ENCODE data around the gene GGNBP2.
"Not testable (repeated sequence)": the region's sequence is repeated elsewhere in the genome, so short reads cannot be mapped to it uniquely, and the experiment has no call there.

Gene GGNBP2

GRCh38 chr17:36544307-36545076 is at the start of gene GGNBP2:
TSS of gene GGNBP2 (plus strand) at chr17:36544919. CDS start at chr17:36545725, 806 bp downstream.
- DNase-seq = peak; percentile 88
- in situ Hi-C loops (cut with MboI; ENCODE audit: low pct_unique_long_range_greater_than_20kb, low sequenced_read_pairs) = no loop called here

GRCh38 chr17:36495076-36495578 is 49.6 kb upstream of the GGNBP2 start:
- no peak for DNase-seq
- in situ Hi-C loops (cut with MboI; ENCODE audit: low pct_unique_long_range_greater_than_20kb, low sequenced_read_pairs) = no loop called here

GRCh38 chr17:36496018-36496789 is 48.5 kb upstream of the GGNBP2 start:
- DNase-seq = no peak
- in situ Hi-C loops (cut with MboI; ENCODE audit: low pct_unique_long_range_greater_than_20kb, low sequenced_read_pairs) = no loop called here

DNA sequence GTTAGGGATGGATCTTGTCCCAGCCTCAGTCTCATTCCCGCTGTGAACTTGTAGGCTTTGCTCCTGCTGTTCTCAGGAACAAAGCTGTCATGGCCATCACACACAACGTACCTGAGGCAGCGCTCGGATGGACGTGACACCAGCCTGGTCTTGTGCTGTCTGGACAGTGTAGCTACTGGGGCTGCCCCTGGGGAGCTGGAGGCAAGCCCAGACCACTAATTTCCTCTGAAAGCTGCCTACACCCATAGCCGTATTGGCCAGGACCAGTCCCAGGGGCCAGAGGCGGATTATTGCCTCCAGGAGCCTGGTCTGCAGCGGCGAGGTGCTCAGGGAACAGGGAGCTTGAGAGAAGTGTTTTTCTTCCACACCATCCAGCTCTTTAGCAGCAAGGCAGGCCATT is 46.6 kb upstream of the GGNBP2 start:
- no peak for DNase-seq
- in situ Hi-C loops (cut with MboI; ENCODE audit: low pct_unique_long_range_greater_than_20kb, low sequenced_read_pairs) = no loop called here

DNA sequence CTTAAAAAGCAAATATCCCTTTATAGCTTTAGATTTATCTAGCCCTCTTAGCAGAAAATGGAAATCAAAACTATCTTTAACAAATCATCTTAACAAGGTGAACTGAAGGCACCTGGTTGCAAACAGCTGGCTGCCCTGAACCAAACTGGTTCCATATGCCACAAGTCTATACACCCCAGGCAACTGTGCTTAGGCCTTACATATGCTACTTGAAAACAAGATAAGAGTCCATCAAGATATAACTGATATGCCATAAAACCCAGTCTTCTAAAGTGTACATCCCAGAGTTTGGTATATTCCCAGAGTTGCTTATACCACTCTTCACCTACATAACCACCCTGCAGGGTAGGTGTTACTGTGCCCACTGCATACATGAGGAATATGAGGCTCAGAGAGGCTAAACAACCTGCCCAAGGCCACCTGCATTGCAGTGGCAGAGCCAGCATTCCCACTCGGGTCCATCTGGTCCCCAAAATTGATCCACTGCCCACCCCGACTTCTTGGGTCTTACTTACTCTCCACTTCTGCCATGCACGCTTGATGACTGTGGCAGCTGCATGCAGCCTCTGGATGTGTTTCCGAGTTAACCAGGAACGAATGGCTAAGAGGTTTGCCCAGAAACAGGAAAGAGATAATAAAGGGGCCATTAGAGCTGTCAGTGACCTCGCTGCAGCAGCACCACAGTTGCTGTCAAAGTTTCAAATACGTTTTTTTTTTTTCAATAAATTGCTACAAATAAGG is 46.0 kb upstream of the GGNBP2 start:
- in situ Hi-C loops (cut with MboI; ENCODE audit: low pct_unique_long_range_greater_than_20kb, low sequenced_read_pairs) = no loop called here
- no peak for DNase-seq

DNA sequence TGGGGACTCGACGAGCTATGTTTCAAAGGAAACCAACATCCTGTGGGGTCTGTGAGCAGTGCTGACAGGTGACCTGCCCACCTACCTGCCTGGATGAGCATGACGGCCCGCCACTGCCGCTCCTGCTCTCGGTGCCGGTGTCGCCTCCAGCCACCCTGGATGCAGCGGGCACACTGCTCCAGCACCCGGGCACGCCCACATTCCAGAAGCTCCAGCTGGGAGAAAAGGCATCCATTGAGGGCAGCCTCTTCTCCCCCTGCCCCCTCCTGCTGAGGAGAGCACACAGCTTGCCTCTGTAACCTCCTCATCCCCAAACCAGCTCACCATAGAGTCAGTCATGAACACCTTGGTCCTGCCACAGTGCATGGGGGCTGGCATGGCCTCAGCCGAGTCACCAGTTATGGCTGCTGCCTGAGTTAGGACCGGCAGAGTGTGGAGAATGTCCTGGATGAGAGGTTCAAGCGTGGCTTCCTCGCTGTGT is 43.9 kb upstream of the GGNBP2 start:
- in situ Hi-C loops (cut with MboI; ENCODE audit: low pct_unique_long_range_greater_than_20kb, low sequenced_read_pairs) = no loop called here
- DNase-seq = no peak

- DNase-seq = no peak
- in situ Hi-C loops (cut with MboI; ENCODE audit: low pct_unique_long_range_greater_than_20kb, low sequenced_read_pairs) = no loop called here
These were observed 43.4 kb upstream of the GGNBP2 start for GRCh38 chr17:36501351-36501750.

DNA sequence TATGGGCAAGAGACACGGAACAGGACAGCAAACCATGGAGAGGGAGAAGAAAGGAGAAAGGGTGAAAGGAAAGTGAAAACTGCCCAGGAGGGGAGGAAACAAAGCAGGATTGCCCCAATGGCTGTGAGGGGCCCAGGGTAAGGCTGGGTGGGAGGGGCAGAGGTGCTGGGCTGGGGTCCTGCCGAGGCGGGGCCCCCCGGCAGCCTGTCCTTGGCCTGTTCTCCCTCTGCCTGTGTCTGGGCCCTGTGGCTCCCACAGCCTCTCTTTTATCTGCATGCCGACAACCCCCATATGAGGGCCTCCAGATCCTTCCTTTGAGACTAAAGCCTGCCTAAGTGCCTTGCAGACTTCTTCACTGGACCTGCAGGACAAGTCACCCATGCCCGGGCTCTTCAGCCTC is 42.8 kb upstream of the GGNBP2 start:
- DNase-seq = no peak
- in situ Hi-C loops (cut with MboI; ENCODE audit: low pct_unique_long_range_greater_than_20kb, low sequenced_read_pairs) = no loop called here

DNA sequence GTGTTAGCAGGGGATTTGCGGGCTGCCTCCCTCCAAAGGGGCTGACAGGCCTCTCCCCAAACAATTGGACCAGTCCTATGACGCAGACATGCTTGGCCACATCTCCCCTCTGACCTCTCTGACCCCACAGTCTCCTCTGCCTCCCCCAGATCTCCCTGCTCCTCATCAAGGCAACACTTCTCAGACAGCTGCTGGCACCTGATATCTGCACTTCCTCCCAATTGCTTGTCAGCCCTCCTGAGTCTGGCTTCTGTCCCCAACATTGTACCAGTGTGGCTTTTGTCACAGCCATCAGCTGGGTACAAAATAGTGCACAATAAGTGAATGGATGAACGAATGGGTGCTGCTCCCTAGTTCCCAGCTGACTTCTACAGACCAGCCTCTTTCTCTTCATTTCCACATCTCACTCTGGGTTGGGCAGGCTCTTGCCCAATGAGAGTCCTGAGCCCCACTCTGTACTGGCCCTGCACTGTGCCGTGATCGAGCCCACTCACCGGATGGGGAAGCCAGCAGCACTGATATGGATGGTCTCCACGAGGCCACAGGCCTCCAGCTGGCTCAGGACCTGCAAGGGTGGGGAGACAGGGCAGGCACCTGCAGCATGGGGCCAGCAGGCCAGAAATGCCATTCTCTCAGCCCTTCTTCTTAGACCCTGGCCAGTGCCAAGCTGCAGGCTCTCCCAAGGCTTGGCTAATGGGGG is 41.1 kb upstream of the GGNBP2 start:
- no peak for DNase-seq
- in situ Hi-C loops (cut with MboI; ENCODE audit: low pct_unique_long_range_greater_than_20kb, low sequenced_read_pairs) = no loop called here

DNA sequence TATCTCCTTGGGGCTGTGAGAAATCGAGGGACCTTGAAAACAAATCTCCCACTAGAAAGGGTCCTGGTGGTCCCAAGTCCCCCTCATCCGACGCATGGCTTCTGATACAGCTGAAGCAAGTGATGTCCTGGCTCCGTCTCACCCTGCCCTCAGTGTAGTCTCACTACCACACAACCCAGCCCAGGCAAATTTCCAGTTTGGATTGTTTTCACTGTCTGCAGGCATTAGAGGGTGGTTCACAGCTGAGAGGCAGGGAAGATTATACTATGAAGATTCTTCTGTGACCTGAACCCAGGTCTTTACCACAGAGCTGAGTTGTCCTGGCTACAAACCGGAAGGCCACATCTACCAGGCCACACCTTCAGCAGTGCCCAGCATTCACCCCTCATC is 40.6 kb upstream of the GGNBP2 start:
- DNase-seq = no peak
- in situ Hi-C loops (cut with MboI; ENCODE audit: low pct_unique_long_range_greater_than_20kb, low sequenced_read_pairs) = no loop called here

DNA sequence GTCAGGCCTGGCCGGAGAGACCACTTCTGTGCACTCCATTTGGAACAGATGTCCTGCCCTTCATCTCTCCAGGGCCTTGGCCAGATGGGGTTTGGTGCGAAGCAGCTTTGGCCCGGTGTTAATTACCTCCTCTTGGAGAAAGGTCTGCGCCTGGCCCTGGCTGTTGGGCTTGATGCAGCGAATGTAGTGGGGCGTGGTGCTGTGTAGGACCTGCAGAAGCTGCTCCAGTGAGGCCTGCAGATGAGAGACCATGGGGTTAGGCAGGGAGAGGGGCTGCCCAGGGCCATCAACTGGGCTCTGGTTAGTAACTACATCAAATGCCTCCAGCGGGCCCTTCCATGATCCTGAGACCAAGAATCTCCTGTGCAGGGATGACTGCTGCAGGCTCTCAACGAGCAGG is 39.5 kb upstream of the GGNBP2 start:
- in situ Hi-C loops (cut with MboI; ENCODE audit: low pct_unique_long_range_greater_than_20kb, low sequenced_read_pairs) = no loop called here

DNA sequence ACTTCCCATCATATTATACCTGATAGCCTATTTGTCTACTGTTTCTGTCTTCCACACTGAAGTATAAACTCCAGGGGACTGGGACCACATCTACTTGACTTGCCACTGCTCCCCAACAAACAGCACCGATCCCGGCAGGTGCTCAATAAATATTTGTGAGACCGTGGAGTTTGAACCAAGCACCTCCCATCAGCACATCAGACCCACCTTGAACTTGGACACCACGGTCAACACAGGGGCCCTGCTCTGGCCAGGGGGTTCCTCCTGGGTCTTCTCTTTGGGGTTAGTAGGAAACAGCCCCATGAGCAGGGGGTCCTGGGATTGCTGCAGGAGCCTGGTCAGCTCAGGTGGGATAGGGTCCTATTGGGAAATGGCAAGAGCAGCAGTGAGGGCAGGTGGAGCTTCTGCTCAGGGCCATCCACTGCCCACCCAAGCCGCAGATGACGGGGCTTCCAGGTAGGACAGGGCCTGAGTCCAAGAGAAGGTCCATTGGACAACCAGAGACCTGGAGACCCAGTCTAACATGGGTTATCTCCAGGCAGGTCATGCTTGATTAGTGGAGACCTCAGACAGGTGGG is 38.4 kb upstream of the GGNBP2 start:
- in situ Hi-C loops (cut with MboI; ENCODE audit: low pct_unique_long_range_greater_than_20kb, low sequenced_read_pairs) = no loop called here
- DNase-seq = no peak

More for the DNA sequence above, 39.5 kb upstream of the GGNBP2 start:
- no peak for DNase-seq

GRCh38 chr17:36506831-36507230 is 37.9 kb upstream of the GGNBP2 start:
- DNase-seq = no peak
- in situ Hi-C loops (cut with MboI; ENCODE audit: low pct_unique_long_range_greater_than_20kb, low sequenced_read_pairs) = no loop called here

GRCh38 chr17:36507266-36507665 is 37.5 kb upstream of the GGNBP2 start:
- in situ Hi-C loops (cut with MboI; ENCODE audit: low pct_unique_long_range_greater_than_20kb, low sequenced_read_pairs) = no loop called here
- no peak for DNase-seq

- DNase-seq; in situ Hi-C loops (cut with MboI; ENCODE audit: low pct_unique_long_range_greater_than_20kb, low sequenced_read_pairs): not testable (repeated sequence)
These were observed 36.3 kb upstream of the GGNBP2 start for GRCh38 chr17:36508439-36508838.

- in situ Hi-C loops (cut with MboI; ENCODE audit: low pct_unique_long_range_greater_than_20kb, low sequenced_read_pairs) = no loop called here
- no peak for DNase-seq
These were observed 35.3 kb upstream of the GGNBP2 start for GRCh38 chr17:36509272-36509985.

DNA sequence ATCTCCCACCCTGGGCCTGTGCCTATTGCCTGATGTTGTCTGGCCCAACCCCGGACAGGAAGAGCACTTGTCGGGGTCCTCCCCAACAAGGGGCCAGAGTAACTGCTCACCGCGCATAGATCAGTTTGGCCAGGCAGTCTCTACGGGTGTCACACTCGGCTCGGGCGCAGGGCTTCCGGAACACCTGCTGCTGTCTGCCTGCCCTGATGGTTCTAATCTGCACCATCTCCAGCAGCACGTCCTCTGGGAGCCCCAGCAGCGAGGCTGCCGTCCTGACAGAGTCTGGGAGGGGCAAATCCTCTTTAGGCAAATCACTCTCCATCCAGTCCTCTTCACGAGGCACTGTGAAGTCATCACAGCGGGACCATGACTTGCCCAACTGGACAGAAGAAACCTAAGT is 34.1 kb upstream of the GGNBP2 start:
- DNase-seq = no peak
- in situ Hi-C loops (cut with MboI; ENCODE audit: low pct_unique_long_range_greater_than_20kb, low sequenced_read_pairs) = no loop called here

DNA sequence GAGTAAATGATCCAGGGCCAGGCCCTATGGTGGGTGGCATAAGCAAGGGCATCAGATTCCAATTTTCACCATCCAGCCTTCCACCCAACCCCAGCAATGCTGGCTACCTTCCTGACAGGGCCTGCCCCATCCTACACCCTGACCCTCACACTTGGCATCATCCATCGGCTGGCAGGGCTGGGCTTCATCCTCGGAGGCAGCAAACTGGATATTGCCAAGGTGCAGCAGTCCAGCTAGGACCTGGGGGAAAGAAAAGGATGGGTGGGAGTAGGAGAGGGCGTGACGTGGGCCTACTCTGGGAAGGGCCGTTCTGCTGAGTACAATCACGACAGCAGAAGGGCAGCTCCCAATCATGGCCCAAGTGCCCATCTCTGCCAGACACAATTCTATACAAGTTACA is 33.5 kb upstream of the GGNBP2 start:
- in situ Hi-C loops (cut with MboI; ENCODE audit: low pct_unique_long_range_greater_than_20kb, low sequenced_read_pairs) = no loop called here
- no peak for DNase-seq

Data from KBM-7 (cell line).